T47D (cell line): ENCODE results near the gene LHFPL5.

ENCODE experiments used
- DNase-seq, 2 experiments: peaks; one replicate each; pipeline versions ENCODE4 v3.0.0 to v3.0.0-alpha.2; 2011 to 2012; ENCODE audit warnings: low read depth in 1 of 2, low spot score in 1 of 2
- JUND ChIP-seq: IDR thresholded peaks from 2 replicates; pipeline ENCODE4 v1.6.1; 2012; ENCODE audit warnings: low read depth
- in situ Hi-C: cut with HindIII; loops from 2 replicates; pipeline ENCODE4 v1.10.0; 2016; ENCODE audit warnings: low sequenced_read_pairs, low pct_unique_long_range_greater_than_20kb

LHFPL5 gene

GRCh38 chr6:35781290-35781689, 23.9 kb upstream of the LHFPL5 start:
- DNase-seq: no peak
- TF ChIP-seq JUND: no peak
- in situ Hi-C loops: no loop called here

GRCh38 chr6:35782424-35782823, 22.7 kb upstream of the LHFPL5 start:
- peak in 1 of 2 experiments; percentile 97 for DNase-seq
- in situ Hi-C loops: no loop called here
- no peak for TF ChIP-seq JUND

GRCh38 chr6:35784200-35784599, 21.0 kb upstream of the LHFPL5 start:
- in situ Hi-C loops: no loop called here
- TF ChIP-seq JUND: no peak
- peak in 1 of 2 experiments; percentile 48 for DNase-seq

DNA sequence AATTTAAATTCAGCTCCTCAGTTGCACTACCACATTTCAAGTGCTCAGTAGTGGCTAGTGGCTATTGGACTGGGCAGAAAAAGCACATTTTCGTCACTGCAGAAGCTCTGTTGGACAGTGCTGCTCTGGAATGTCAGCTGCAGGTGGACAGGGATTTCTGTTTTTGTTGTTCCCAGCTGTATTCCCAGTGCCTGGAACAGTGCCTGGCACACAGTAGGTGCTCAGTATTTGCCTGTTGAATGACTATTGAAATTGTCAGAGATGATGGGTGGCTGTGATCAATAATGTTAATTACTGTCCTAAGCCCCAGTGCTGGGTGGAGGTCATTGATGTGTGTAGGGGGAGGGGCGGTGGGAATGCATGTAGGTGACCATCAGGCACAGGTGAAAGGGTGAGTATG, 18.9 kb upstream of the LHFPL5 start:
- DNase-seq: no peak
- TF ChIP-seq JUND: no peak
- in situ Hi-C loops: no loop called here

DNA sequence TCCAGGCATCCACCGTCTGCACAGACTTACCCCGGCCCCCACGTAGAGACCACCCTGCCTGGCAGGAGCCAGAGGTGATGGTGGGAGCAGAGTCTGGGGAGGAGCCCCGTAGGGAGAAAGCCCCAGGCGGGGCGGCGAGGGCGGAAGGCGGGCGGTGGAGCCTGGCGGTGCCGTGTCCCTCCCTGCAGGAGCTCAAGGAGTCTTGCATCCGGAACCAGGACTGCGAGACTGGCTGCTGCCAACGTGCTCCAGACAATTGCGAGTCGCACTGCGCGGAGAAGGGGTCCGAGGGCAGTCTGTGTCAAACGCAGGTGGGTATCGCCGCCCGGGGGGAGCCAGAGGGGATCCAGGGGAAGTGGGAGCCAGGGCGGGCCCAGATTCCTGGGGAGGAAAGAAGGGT, 18.3 kb upstream of the LHFPL5 start:
- in situ Hi-C loops: no loop called here
- TF ChIP-seq JUND: no peak
- DNase-seq: peak; percentile 54 to 59

GRCh38 chr6:35787266-35788218, 17.6 kb upstream of the LHFPL5 start:
- peak; percentile 47 to 60 for DNase-seq
- TF ChIP-seq JUND: no peak
- in situ Hi-C loops: no loop called here

- no peak for DNase-seq
- in situ Hi-C loops: no loop called here
These were observed 16.6 kb upstream of the LHFPL5 start for GRCh38 chr6:35788423-35788982.

GRCh38 chr6:35790683-35791082, 14.5 kb upstream of the LHFPL5 start:
- DNase-seq: no peak
- no peak for TF ChIP-seq JUND
- in situ Hi-C loops: no loop called here

More at GRCh38 chr6:35788423-35788982, 16.6 kb upstream of the LHFPL5 start:
- no peak for TF ChIP-seq JUND

GRCh38 chr6:35794536-35795452, 10.4 kb upstream of the LHFPL5 start:
- in situ Hi-C loops: no loop called here
- no peak for TF ChIP-seq JUND
- DNase-seq: no peak

- no peak for DNase-seq
- TF ChIP-seq JUND: no peak
- in situ Hi-C loops: no loop called here
These were observed 9.6 kb upstream of the LHFPL5 start for GRCh38 chr6:35795453-35796071.

GRCh38 chr6:35796236-35796635, 8.9 kb upstream of the LHFPL5 start:
- DNase-seq: peak in 1 of 2 experiments; percentile 67
- in situ Hi-C loops: no loop called here
- no peak for TF ChIP-seq JUND

- in situ Hi-C loops: no loop called here
- no peak for TF ChIP-seq JUND
- DNase-seq: no peak
These were observed 7.2 kb upstream of the LHFPL5 start for GRCh38 chr6:35797837-35798526.
